Osteoblast (primary cell): ENCODE data around the gene AAK1. TPM values are rescaled to one million over a fixed set of nuclear protein-coding genes. Genes with fewer than 3 reads are reported as not detected.

Experiments
- DNase-seq: peaks from one replicate; pipeline ENCODE4 v3.0.0; 2011; ENCODE audit warnings: low spot score, mixed read lengths; ENCODE audit not compliant: insufficient read length; ENCODE audit errors: missing footprints
- H2AFZ ChIP-seq: 2 replicates; pipeline ENCODE4 v1.6.0; 2011; ENCODE audit warnings: mild to moderate bottlenecking, low read length
- H3K27ac ChIP-seq: 2 replicates; pipeline ENCODE4 v1.5.1; 2011; ENCODE audit warnings: mild to moderate bottlenecking, low read depth, low read length, moderate library complexity
- H3K27me3 ChIP-seq: 2 replicates; pipeline ENCODE4 v1.6.0; 2012; ENCODE audit warnings: mild to moderate bottlenecking, control low read depth, inconsistent platforms, low read length, moderate library complexity; ENCODE audit not compliant: insufficient read depth
- H3K36me3 ChIP-seq: 2 replicates; pipeline ENCODE4 v1.5.1; 2011; ENCODE audit warnings: mild to moderate bottlenecking, low read length, control low read depth, moderate library complexity; ENCODE audit not compliant: insufficient read depth
- H3K4me1 ChIP-seq: 2 replicates; pipeline ENCODE4 v1.5.1; 2011; ENCODE audit warnings: mild to moderate bottlenecking, low read length, control low read depth, moderate library complexity; ENCODE audit not compliant: insufficient read depth
- H3K4me2 ChIP-seq: 2 replicates; pipeline ENCODE4 v1.6.0; 2011; ENCODE audit warnings: mild to moderate bottlenecking, low read length; ENCODE audit not compliant: insufficient read depth
- H3K4me3 ChIP-seq: fragments of 200-600 bp; sonication (generic); 3 replicates; pipeline ENCODE4 v1.5.1; 2012; ENCODE audit warnings: mild to moderate bottlenecking, low read length, inconsistent platforms; ENCODE audit not compliant: insufficient read depth
- H3K79me2 ChIP-seq: 2 replicates; pipeline ENCODE4 v1.6.0; 2012; ENCODE audit warnings: mild to moderate bottlenecking, low read length, control low read depth, inconsistent platforms; ENCODE audit not compliant: insufficient read depth
- H3K9me3 ChIP-seq: 2 replicates; pipeline ENCODE4 v1.5.1; 2011; ENCODE audit warnings: low read depth, low read length, control low read depth
- H4K20me1 ChIP-seq: 2 replicates; pipeline ENCODE4 v1.6.0; 2012; ENCODE audit warnings: mild to moderate bottlenecking, low read length, control low read depth; ENCODE audit not compliant: insufficient read depth
- total RNA-seq: library from RNA; depleted of rRNA; stranded (reverse); fragments of >200 nt; gene quantifications from 2 replicates; pipeline ENCODE4 v1.2.3, GENCODE V29; 2012
- TF ChIP-seq, protein P1 (sequence below): IDR thresholded peaks from 2 replicates; pipeline ENCODE4 v1.5.1; 2011; ENCODE audit warnings: mild to moderate bottlenecking, low read depth, low read length, moderate library complexity; ENCODE audit errors: extremely low read depth

AAK1 gene
- total RNA-seq, 1 donor: 61.9 TPM

DNA sequence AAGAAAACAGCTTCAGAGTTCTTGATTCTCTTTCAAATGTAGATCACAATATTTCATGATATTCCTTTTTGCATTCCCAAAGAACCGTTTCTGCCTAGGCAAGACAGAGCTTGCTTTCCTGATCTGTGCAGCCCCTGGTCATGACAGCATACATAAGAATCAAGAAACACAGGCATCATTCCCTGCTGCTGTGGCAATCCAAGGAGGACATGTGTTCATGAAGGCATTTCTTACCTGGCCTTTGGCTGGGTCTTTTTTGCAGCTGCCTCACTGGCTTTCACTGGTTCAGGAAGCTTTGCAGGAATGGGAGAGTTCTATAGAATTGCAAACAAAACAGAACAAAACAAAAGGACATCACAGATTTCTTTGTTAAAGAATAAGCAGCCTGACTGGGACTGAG lies 118.7 kb downstream of the AAK1 start:
- Histone ChIP-seq H3K9me3 (no peaks in the 10 kb centered on the region), H2AFZ (no peak overlapping the region), H3K4me2 (no peak overlapping the region), H3K27ac (no peak overlapping the region), H4K20me1 (no peaks in the 10 kb centered on the region), H3K4me3 (no peak overlapping the region), H3K79me2 (no peaks in the 10 kb centered on the region), H3K27me3 (no peaks in the 10 kb centered on the region), H3K36me3 (peaks cover 75% of the 10 kb centered on the region), H3K4me1 (no peaks in the 10 kb centered on the region)
- no peak for DNase-seq
- TF ChIP-seq, protein P1, sequence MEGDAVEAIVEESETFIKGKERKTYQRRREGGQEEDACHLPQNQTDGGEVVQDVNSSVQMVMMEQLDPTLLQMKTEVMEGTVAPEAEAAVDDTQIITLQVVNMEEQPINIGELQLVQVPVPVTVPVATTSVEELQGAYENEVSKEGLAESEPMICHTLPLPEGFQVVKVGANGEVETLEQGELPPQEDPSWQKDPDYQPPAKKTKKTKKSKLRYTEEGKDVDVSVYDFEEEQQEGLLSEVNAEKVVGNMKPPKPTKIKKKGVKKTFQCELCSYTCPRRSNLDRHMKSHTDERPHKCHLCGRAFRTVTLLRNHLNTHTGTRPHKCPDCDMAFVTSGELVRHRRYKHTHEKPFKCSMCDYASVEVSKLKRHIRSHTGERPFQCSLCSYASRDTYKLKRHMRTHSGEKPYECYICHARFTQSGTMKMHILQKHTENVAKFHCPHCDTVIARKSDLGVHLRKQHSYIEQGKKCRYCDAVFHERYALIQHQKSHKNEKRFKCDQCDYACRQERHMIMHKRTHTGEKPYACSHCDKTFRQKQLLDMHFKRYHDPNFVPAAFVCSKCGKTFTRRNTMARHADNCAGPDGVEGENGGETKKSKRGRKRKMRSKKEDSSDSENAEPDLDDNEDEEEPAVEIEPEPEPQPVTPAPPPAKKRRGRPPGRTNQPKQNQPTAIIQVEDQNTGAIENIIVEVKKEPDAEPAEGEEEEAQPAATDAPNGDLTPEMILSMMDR: no peak

DNA sequence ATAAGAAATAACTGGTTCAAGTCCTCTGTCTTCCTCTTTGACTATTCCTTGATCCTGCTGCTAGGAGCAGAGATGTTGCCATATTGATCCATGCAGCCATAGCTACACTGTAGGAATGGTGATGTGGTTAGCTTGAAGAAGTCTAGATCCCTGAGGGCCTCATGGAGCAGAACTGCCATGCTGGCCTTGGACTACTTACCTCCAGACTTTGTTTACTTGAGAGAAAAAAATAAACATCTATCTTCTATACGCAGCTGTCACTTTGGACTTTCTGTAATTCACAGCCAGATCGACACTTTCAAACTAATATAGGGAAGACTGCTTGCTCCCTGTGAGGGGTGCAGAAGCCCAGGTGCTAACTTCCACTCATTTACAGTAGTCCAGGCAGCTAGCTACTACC lies 121.8 kb downstream of the AAK1 start:
- TF ChIP-seq, protein P1: no peak
- no peak overlapping the region for H3K4me3 ChIP-seq
- peaks cover under 1% of the 10 kb centered on the region for H3K79me2 ChIP-seq
- no peak overlapping the region for H3K27ac ChIP-seq
- no peaks in the 10 kb centered on the region for H3K27me3 ChIP-seq
- no peak overlapping the region for H3K4me2 ChIP-seq
- no peak for DNase-seq
- H3K36me3 ChIP-seq: peaks cover 75% of the 10 kb centered on the region
- no peaks in the 10 kb centered on the region for H4K20me1 ChIP-seq
- H2AFZ ChIP-seq: no peak overlapping the region
- H3K9me3 ChIP-seq: no peaks in the 10 kb centered on the region
- H3K4me1 ChIP-seq: no peaks in the 10 kb centered on the region

GRCh38 chr2:69518841-69519240 lies 124.7 kb downstream of the AAK1 start:
- Histone ChIP-seq H4K20me1 (peaks cover 5% of the 10 kb centered on the region), H2AFZ (no peak overlapping the region), H3K27ac (no peak overlapping the region), H3K79me2 (peaks cover 7% of the 10 kb centered on the region), H3K4me3 (no peak overlapping the region), H3K4me2 (no peak overlapping the region), H3K9me3 (no peaks in the 10 kb centered on the region), H3K36me3 (peaks cover 67% of the 10 kb centered on the region), H3K27me3 (no peaks in the 10 kb centered on the region), H3K4me1 (peaks cover 6% of the 10 kb centered on the region)
- DNase-seq: no peak
- TF ChIP-seq, protein P1: no peak

DNA sequence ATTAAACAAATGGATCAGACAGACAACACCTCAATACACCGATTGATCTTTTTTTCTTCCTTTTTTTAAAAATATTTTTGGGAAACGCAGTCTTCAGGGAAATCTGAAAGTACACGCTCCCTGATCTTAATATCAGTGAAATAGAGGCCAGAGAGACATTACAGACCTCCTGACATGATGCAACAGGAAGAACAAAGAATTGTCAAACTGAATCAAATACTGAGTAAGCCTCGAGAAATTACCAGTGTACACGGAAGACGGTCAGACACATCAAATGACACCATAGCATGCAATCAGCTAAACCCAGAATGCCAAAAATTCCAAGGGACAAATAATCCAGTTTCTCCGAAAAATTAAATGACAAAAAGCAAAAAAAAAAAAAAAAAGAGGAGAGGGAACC lies 126.1 kb downstream of the AAK1 start:
- H3K27me3 ChIP-seq: no peaks in the 10 kb centered on the region
- TF ChIP-seq, protein P1: no peak
- no peak overlapping the region for H2AFZ ChIP-seq
- H3K27ac ChIP-seq: no peak overlapping the region
- H3K4me1 ChIP-seq: peaks cover 6% of the 10 kb centered on the region
- H3K9me3 ChIP-seq: no peaks in the 10 kb centered on the region
- H3K36me3 ChIP-seq: peaks cover 66% of the 10 kb centered on the region
- H3K4me2 ChIP-seq: no peak overlapping the region
- no peak overlapping the region for H3K4me3 ChIP-seq
- peaks cover 7% of the 10 kb centered on the region for H3K79me2 ChIP-seq
- no peak for DNase-seq
- H4K20me1 ChIP-seq: peaks cover 5% of the 10 kb centered on the region
